ENCODE measurements around the gene PPFIA1. TPM values are rescaled to one million over a fixed set of nuclear protein-coding genes. Genes with fewer than 3 reads are reported as not detected.

PPFIA1 gene
- total RNA-seq, 2 experiments from 2014 or later, result 34.3 to 42.0 TPM

DNA sequence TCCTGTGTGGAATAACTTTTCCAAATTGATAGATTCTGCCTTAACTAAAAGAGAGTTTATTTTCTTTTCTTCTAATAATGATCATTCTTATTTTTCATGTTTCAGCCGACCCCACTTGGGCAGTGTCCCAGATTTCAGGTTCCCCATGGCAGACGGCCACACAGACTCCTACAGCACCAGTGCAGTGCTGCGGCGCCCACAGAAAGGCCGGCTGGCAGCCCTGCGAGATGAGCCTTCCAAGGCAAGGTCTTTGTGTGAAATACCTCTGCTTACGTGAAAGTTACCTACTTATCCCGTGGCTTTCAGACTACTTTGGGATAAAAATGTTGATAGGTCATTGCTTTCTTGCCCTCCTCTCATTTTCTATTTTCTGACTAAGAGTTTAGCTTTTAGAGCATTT is 68.6 kb downstream of the PPFIA1 start:
- H3K9me3 Mint-ChIP-seq, result no peaks in the 10 kb centered on the region
- DNase-seq (no peak), ATAC-seq (ENCODE audit: poor library complexity) (no peak)
- Histone ChIP-seq H3K4me3 (ENCODE audit: low read length) (no peak overlapping the region), H3K27ac (ENCODE audit: low read depth in 1 of 2, low read length in 2 of 2) (no peak overlapping the region), H3K27me3 (ENCODE audit: control insufficient read depth in 1 of 2, insufficient read depth in 2 of 2, low read length in 2 of 2) (no peaks in the 10 kb centered on the region), H3K9me3 (ENCODE audit: control insufficient read depth in 1 of 2, insufficient read depth in 1 of 2, low read length in 2 of 2) (no peaks in the 10 kb centered on the region), H3K36me3 (ENCODE audit: insufficient read depth, low read length) (peaks cover 74% of the 10 kb centered on the region), H3K4me1 (ENCODE audit: insufficient read depth, low read length) (no peaks in the 10 kb centered on the region)
- H3K4me3 Mint-ChIP-seq, result no peak overlapping the region
- intact Hi-C loops (cut with DNase I, micrococcal nuclease), result no loop called here
- no peak overlapping the region for H3K27ac Mint-ChIP-seq
- ChIA-PET CTCF (no interaction called here), POLR2A (no interaction called here)
- TF ChIP-seq, protein P1, sequence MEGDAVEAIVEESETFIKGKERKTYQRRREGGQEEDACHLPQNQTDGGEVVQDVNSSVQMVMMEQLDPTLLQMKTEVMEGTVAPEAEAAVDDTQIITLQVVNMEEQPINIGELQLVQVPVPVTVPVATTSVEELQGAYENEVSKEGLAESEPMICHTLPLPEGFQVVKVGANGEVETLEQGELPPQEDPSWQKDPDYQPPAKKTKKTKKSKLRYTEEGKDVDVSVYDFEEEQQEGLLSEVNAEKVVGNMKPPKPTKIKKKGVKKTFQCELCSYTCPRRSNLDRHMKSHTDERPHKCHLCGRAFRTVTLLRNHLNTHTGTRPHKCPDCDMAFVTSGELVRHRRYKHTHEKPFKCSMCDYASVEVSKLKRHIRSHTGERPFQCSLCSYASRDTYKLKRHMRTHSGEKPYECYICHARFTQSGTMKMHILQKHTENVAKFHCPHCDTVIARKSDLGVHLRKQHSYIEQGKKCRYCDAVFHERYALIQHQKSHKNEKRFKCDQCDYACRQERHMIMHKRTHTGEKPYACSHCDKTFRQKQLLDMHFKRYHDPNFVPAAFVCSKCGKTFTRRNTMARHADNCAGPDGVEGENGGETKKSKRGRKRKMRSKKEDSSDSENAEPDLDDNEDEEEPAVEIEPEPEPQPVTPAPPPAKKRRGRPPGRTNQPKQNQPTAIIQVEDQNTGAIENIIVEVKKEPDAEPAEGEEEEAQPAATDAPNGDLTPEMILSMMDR (IDR thresholded peaks at IDR 0.05), result no peak
- H3K36me3 Mint-ChIP-seq (ENCODE audit: low read depth), result peaks cover 83% of the 10 kb centered on the region
- H3K4me1 Mint-ChIP-seq (ENCODE audit: low read depth), result no peaks in the 10 kb centered on the region
- H3K27me3 Mint-ChIP-seq, result no peaks in the 10 kb centered on the region

DNA sequence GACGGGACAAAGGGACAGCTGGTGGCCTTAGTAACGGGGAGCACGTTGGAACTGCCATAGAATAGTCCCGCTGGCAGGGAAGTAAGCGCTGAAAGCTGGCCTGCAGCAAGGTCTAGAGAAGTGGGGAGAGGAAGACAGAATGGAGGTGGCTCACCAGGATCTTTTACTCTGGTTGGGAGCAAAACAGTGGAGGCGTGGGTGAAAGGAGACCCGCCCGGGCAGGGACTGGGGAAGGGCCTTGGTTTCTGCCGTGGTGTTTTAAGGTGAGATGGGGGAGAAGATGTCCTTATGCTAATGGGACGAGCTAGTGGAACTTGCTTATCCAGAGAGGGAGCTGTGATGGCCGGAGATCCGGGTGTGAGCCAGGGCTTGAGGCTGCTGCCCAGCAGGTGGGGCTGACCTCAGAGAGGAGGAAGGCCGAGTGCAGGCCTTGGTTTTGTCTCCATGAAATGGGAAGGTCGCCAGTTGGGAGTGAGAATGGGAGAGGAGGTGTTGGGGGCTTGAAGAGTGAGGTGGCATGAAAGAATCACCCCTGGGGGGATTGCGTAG is 71.5 kb downstream of the PPFIA1 start:
- H3K4me3 ChIP-seq (ENCODE audit: low read length), result no peak overlapping the region
- Mint-ChIP-seq H3K27me3 (no peaks in the 10 kb centered on the region), H3K27ac (no peak overlapping the region), H3K36me3 (ENCODE audit: low read depth) (peaks cover 81% of the 10 kb centered on the region), H3K4me1 (ENCODE audit: low read depth) (no peaks in the 10 kb centered on the region), H3K4me3 (no peak overlapping the region), H3K9me3 (no peaks in the 10 kb centered on the region)
- no peak for DNase-seq
- ATAC-seq (ENCODE audit: poor library complexity), result no peak
- ChIA-PET CTCF (no interaction called here), POLR2A (interaction anchor here (0.7 kb wide), 1 partner anchor 492 kb away, joined by 3 read pairs; no protein-coding TSS in a partner anchor)
- intact Hi-C loops (cut with DNase I, micrococcal nuclease), result no loop called here
- no peaks in the 10 kb centered on the region for H3K9me3 ChIP-seq (ENCODE audit: control insufficient read depth in 1 of 2, insufficient read depth in 1 of 2, low read length in 2 of 2)
- H3K4me1 ChIP-seq (ENCODE audit: insufficient read depth, low read length), result no peaks in the 10 kb centered on the region
- no peaks in the 10 kb centered on the region for H3K27me3 ChIP-seq (ENCODE audit: control insufficient read depth in 1 of 2, insufficient read depth in 2 of 2, low read length in 2 of 2)
- H3K27ac ChIP-seq (ENCODE audit: low read depth in 1 of 2, low read length in 2 of 2), result no peak overlapping the region
- H3K36me3 ChIP-seq (ENCODE audit: insufficient read depth, low read length), result peaks cover 71% of the 10 kb centered on the region
- TF ChIP-seq, protein P1 (IDR thresholded peaks at IDR 0.05), result no peak

DNA sequence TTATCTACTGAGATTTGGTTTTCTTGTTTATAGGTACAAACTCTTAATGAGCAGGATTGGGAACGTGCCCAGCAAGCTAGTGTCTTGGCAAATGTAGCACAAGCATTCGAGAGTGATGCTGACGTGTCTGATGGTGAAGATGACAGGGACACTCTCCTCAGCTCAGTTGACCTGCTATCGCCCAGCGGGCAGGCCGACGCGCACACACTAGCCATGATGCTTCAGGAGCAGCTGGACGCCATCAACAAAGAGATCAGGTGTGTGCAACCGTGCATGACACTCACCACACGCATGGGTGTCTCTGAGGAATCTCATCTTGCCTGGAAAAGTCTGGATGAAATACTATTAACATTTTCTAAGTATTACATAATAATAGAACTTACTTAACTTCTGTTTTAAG is 73.1 kb downstream of the PPFIA1 start:
- TF ChIP-seq, protein P1 (IDR thresholded peaks at IDR 0.05), result no peak
- Histone ChIP-seq H3K4me3 (ENCODE audit: low read length) (no peak overlapping the region), H3K4me1 (ENCODE audit: insufficient read depth, low read length) (no peaks in the 10 kb centered on the region), H3K36me3 (ENCODE audit: insufficient read depth, low read length) (peaks cover 68% of the 10 kb centered on the region), H3K27me3 (ENCODE audit: control insufficient read depth in 1 of 2, insufficient read depth in 2 of 2, low read length in 2 of 2) (no peaks in the 10 kb centered on the region), H3K27ac (ENCODE audit: low read depth in 1 of 2, low read length in 2 of 2) (no peak overlapping the region), H3K9me3 (ENCODE audit: control insufficient read depth in 1 of 2, insufficient read depth in 1 of 2, low read length in 2 of 2) (no peaks in the 10 kb centered on the region)
- ChIA-PET POLR2A (no interaction called here), CTCF (no interaction called here)
- Mint-ChIP-seq H3K27ac (no peak overlapping the region), H3K4me1 (ENCODE audit: low read depth) (no peaks in the 10 kb centered on the region), H3K36me3 (ENCODE audit: low read depth) (peaks cover 80% of the 10 kb centered on the region), H3K4me3 (no peak overlapping the region), H3K27me3 (no peaks in the 10 kb centered on the region), H3K9me3 (no peaks in the 10 kb centered on the region)
- intact Hi-C loops (cut with DNase I, micrococcal nuclease), result no loop called here
- DNase-seq (no peak), ATAC-seq (ENCODE audit: poor library complexity) (no peak)
